Astrocyte of the spinal cord (primary cell): ENCODE data around the gene AUH.

Source experiments
- DNase-seq: peaks from one replicate; pipeline ENCODE4 v3.0.0; 2011; ENCODE audit warnings: low read depth, low spot score
- H3K4me3 ChIP-seq: 2 replicates; pipeline ENCODE4 v1.5.1; 2011; ENCODE audit warnings: low read depth, mild to moderate bottlenecking, low read length, moderate library complexity
- CTCF ChIP-seq: IDR thresholded peaks from 2 replicates; pipeline ENCODE4 v1.5.1; 2012; ENCODE audit warnings: low read depth, mild to moderate bottlenecking, low read length, inconsistent platforms
- in situ Hi-C: cut with HindIII; loops from 2 replicates; pipeline ENCODE4 v1.10.0; 2017; ENCODE audit warnings: low sequenced_read_pairs

AUH gene

DNA sequence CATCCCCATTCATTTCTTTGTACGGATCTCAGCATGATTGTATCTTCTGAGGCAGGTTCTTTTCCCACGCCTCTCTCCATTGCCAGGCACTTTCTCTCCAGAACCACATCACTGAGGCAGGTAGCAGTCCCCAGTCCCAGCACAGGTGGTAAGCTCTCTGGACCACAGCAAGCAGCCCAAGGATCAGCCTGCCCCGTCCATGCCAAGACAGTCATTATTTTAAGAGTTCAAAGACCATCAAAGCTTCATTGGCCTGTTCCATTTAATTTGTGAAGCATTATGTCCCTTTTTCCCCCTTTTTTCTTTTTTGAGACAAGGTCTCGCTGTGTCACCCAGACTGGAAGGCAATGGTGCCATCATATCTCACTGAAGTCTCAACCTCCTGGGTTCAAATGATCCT is 171.7 kb downstream of the AUH start:
- H3K4me3 ChIP-seq = no peak overlapping the region
- no peak for TF ChIP-seq CTCF
- DNase-seq = no peak
- in situ Hi-C loops = no loop called here

DNA sequence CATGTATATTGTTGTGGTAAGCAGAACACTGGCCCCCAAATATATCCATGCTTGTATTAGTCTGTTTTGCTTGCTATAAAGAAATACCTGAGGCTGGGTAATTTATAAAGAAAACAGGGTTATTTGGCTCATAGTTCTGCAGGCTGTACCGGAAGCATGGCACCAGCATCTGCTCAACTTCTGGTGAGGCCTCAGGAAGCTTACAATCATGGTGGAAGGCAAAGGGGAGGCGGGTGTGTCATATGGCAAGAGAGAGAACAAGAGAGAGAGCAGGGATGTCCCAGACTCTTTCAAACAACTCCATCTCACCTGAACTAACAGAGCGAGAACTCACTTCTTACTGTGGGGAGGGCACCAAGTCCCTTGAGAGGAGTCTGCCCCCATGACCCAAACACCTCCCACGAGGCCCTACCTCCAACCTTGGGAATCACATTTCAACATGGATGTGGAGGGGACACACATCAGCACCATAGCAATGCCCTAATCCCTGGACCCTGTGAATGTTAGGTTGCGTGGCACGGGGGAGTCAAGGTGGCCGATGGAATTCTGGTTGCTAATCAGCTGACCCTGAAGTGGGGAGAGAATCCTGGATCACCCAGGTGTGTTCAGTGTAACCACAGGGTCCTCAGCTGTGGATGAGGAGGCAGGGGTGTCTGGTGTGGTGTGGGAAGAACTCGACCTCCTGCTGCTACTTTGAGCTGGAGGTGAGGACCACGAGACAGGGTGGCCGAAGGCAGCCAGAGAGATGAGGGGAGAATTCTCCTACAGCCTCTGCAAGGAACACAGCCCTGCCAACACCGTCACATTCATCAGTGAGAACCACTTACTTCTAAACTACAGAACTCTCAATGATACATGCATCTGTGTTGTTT is 172.8 kb downstream of the AUH start:
- in situ Hi-C loops = no loop called here
- no peak overlapping the region for H3K4me3 ChIP-seq
- no peak for DNase-seq
- TF ChIP-seq CTCF = no peak

GRCh38 chr9:91187965-91188344 is 173.8 kb downstream of the AUH start:
- no peak overlapping the region for H3K4me3 ChIP-seq
- no peak for TF ChIP-seq CTCF
- in situ Hi-C loops = no loop called here
- peak; percentile 94 for DNase-seq

GRCh38 chr9:91187311-91187964 is 174.3 kb downstream of the AUH start:
- TF ChIP-seq CTCF = no peak
- DNase-seq = no peak
- in situ Hi-C loops = no loop called here
- H3K4me3 ChIP-seq = no peak overlapping the region

GRCh38 chr9:91186632-91187108 is 175.0 kb downstream of the AUH start:
- peak; percentile 45 for DNase-seq
- no peak for TF ChIP-seq CTCF
- H3K4me3 ChIP-seq = no peak overlapping the region
- in situ Hi-C loops = no loop called here

DNA sequence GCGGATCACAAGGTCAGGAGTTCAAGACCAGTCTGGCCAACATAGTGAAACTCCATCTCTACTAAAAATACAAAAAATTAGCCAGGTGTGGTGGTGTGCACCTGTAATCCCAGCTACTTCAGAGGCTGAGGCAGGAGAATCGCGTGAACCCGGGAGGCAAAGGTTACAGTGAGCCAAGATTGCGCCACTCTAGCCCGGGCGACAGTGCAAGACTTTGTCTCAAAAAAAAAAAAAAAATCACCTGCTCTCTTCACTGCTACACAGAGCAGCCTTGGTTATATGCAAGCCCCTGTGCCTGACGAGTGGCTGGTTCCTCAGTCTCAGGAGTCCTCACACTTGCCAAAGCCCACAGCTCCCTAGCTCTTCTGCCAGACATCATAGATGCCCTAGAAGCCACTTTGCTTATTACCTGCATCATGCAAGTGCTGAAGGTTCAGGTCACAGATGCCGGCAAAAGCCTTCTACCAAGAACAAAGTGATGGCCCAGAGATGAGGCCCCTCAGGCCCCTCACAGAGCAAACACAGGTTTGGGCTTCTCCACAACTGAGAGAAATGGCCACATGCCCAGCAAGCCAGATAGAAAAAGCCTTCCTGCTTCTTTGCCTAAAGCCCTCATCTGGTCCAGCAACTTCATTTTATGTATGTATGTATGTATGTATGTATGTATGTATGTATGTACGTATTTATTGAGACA is 176.4 kb downstream of the AUH start:
- no peak for TF ChIP-seq CTCF
- no peak overlapping the region for H3K4me3 ChIP-seq
- in situ Hi-C loops = no loop called here
- no peak for DNase-seq
